Endodermal cell (in vitro differentiated cells): ENCODE measurements around the gene TOM1. TPM values are rescaled to one million over a fixed set of nuclear protein-coding genes. Genes with fewer than 3 reads are reported as not detected.

Experiments used
- DNase-seq: peaks from one replicate; pipeline ENCODE4 v3.0.0-alpha.2; 2017
- H3K27ac ChIP-seq: 2 replicates; pipeline ENCODE4 v1.5.1; 2013; ENCODE audit warnings: mild to moderate bottlenecking, low read depth, low read length, moderate library complexity
- H3K27me3 ChIP-seq: 2 replicates; pipeline ENCODE4 v1.6.1; 2013; ENCODE audit warnings: mild to moderate bottlenecking, low read length, moderate library complexity; ENCODE audit not compliant: insufficient read depth, control insufficient read depth, poor library complexity, severe bottlenecking
- H3K36me3 ChIP-seq: 2 replicates; pipeline ENCODE4 v1.7.0; 2013; ENCODE audit warnings: mild to moderate bottlenecking, low read length, moderate library complexity; ENCODE audit not compliant: control insufficient read depth, insufficient read depth
- H3K4me1 ChIP-seq: one replicate; pipeline ENCODE4 v1.7.0; 2013; ENCODE audit warnings: low read length; ENCODE audit not compliant: control insufficient read depth, insufficient read depth
- H3K4me3 ChIP-seq: 2 replicates; pipeline ENCODE4 v1.5.1; 2013; ENCODE audit warnings: mild to moderate bottlenecking, low read length, moderate library complexity
- H3K9ac ChIP-seq: 2 replicates; pipeline ENCODE4 v1.6.1; 2013; ENCODE audit warnings: mild to moderate bottlenecking, low read length, moderate library complexity; ENCODE audit not compliant: poor library complexity, severe bottlenecking; ENCODE audit errors: extremely low read depth
- H3K9me3 ChIP-seq: 2 replicates; pipeline ENCODE4 v1.6.1; 2013; ENCODE audit warnings: mild to moderate bottlenecking, low read length, moderate library complexity; ENCODE audit not compliant: control insufficient read depth
- H3K27ac Mint-ChIP-seq: 2 replicates; pipeline ENCODE4 v1.8.0; 2020; ENCODE audit warnings: mixed read lengths
- H3K27me3 Mint-ChIP-seq: 2 replicates; pipeline ENCODE4 v1.8.0; 2021; ENCODE audit warnings: mild to moderate bottlenecking, mixed read lengths; ENCODE audit not compliant: insufficient read depth
- H3K36me3 Mint-ChIP-seq: 2 replicates; pipeline ENCODE4 v1.8.0; 2020; ENCODE audit warnings: low read depth, mixed read lengths
- H3K4me1 Mint-ChIP-seq: 2 replicates; pipeline ENCODE4 v1.8.0; 2020; ENCODE audit warnings: mixed read lengths
- H3K4me3 Mint-ChIP-seq: 2 replicates; pipeline ENCODE4 v1.8.0; 2020; ENCODE audit warnings: mild to moderate bottlenecking, moderate library complexity, mixed read lengths
- H3K9me3 Mint-ChIP-seq: 2 replicates; pipeline ENCODE4 v1.8.0; 2020; ENCODE audit warnings: mild to moderate bottlenecking, mixed read lengths
- CTCF ChIP-seq: fragments of 200-600 bp; sonication (generic); conservative IDR thresholded peaks from 2 replicates; pipeline ENCODE4 v1.5.0; 2021; ENCODE audit warnings: antibody characterized with exemption, mild to moderate bottlenecking
- WGBS, 2 experiments: methylation state at CpG; one replicate each; pipeline versions ENCODE4 v1.1.5 to v1.1.7; 2013; ENCODE audit warnings: missing lambda C conversion rate in 2 of 2, mixed read lengths in 1 of 2; ENCODE audit not compliant: insufficient coverage in 1 of 2, insufficient read length in 1 of 2; 5-methylcytosine and 5-hydroxymethylcytosine counted together
- total RNA-seq, 2 donors: library from RNA; stranded (reverse); fragmentation: NEBNext Ultra II Directional in 1 of 2; extraction: Animal tissue kit (Norgen Biotek cat#: 25700) in 1 of 2; gene quantifications; 2 replicates in 1 of 2; 3 replicates in 1 of 2; pipeline ENCODE4 v1.2.1, GENCODE V29; 2021

TOM1 gene
- total RNA-seq, 2 donors from 2014 or later: 31.3 to 33.3 TPM

DNA sequence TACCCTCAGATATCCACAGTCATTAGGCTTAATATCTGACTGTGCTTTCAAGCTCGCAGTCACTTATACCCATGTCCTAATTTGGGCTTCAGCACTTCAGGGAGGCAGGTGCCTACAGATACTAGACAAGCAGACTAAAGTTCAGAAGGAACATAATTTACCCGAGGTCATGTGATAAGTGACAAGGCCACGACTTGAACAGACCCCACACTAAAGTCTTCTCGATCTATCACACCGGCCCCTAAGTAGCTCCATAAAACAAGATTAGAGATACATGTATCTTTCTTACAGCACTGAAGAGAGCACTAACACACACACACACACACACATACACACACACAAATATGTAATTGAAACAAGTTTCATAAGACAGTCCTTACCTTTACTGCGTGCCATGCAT lies 32.6 kb downstream of the TOM1 start:
- WGBS, 2 experiments: 96 to 100% methylated on average over 6 of the region's 6 CpGs
- no peak overlapping the region for H3K4me3 Mint-ChIP-seq
- no peak for TF ChIP-seq CTCF

DNA sequence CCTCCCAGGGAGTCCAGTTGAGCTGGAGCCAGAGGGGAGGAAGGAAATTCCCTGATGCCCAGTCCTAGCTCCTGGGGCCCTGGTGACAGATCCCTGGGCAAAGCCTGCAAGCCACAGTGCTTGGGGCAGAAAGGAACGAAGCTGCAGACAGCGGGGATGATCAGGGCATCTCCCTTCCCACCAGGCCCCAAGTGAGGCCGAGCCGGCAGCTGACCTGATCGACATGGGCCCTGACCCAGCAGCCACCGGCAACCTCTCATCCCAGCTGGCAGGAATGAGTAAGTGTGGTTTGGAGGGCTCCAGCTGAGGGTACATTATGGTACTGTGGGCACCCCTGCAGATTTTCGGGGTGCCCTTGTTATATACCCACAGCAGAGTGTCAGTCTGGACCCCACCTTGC lies 33.5 kb downstream of the TOM1 start:
- peaks cover 28% of the 10 kb centered on the region for H3K36me3 Mint-ChIP-seq
- no peak for TF ChIP-seq CTCF
- Histone ChIP-seq H3K9me3 (no peaks in the 10 kb centered on the region), H3K4me1 (peaks cover 5% of the 10 kb centered on the region), H3K27me3 (no peaks in the 10 kb centered on the region), H3K4me3 (no peak overlapping the region), H3K36me3 (peaks cover 18% of the 10 kb centered on the region), H3K27ac (no peak overlapping the region), H3K9ac (no peak overlapping the region)
- H3K27ac Mint-ChIP-seq: no peak overlapping the region
- WGBS, 2 experiments: 93 to 96% methylated on average over 3 to 7 of the region's 7 CpGs
- no peaks in the 10 kb centered on the region for H3K27me3 Mint-ChIP-seq
- no peaks in the 10 kb centered on the region for H3K9me3 Mint-ChIP-seq
- no peak overlapping the region for H3K4me3 Mint-ChIP-seq
- H3K4me1 Mint-ChIP-seq: peaks cover 5% of the 10 kb centered on the region
- DNase-seq: no peak

More for the DNA sequence above, 32.6 kb downstream of the TOM1 start:
- Histone ChIP-seq H3K27ac (no peak overlapping the region), H3K9ac (no peak overlapping the region), H3K4me3 (no peak overlapping the region), H3K36me3 (peaks cover 21% of the 10 kb centered on the region), H3K9me3 (no peaks in the 10 kb centered on the region), H3K4me1 (peaks cover 5% of the 10 kb centered on the region), H3K27me3 (no peaks in the 10 kb centered on the region)
- DNase-seq: no peak
- no peaks in the 10 kb centered on the region for H3K27me3 Mint-ChIP-seq
- H3K9me3 Mint-ChIP-seq: no peaks in the 10 kb centered on the region
- H3K27ac Mint-ChIP-seq: no peak overlapping the region
- peaks cover 5% of the 10 kb centered on the region for H3K4me1 Mint-ChIP-seq
- peaks cover 28% of the 10 kb centered on the region for H3K36me3 Mint-ChIP-seq

GRCh38 chr22:35334004-35334403 lies 34.3 kb downstream of the TOM1 start:
- Histone ChIP-seq H3K27me3 (no peaks in the 10 kb centered on the region), H3K4me1 (peaks cover 5% of the 10 kb centered on the region), H3K4me3 (no peak overlapping the region), H3K27ac (no peak overlapping the region), H3K9me3 (no peaks in the 10 kb centered on the region), H3K9ac (no peak overlapping the region), H3K36me3 (peaks cover 18% of the 10 kb centered on the region)
- 67 to 72% methylated on average over 3 to 9 of the region's 9 CpGs for WGBS, 2 experiments
- H3K9me3 Mint-ChIP-seq: no peaks in the 10 kb centered on the region
- peaks cover 5% of the 10 kb centered on the region for H3K4me1 Mint-ChIP-seq
- no peak for DNase-seq
- TF ChIP-seq CTCF: no peak
- H3K36me3 Mint-ChIP-seq: peaks cover 28% of the 10 kb centered on the region
- no peak overlapping the region for H3K27ac Mint-ChIP-seq
- no peak overlapping the region for H3K4me3 Mint-ChIP-seq
- H3K27me3 Mint-ChIP-seq: no peaks in the 10 kb centered on the region
